NCI-H1694 (cell line): ENCODE results near the gene MAT1A.
"Not testable (repeated sequence)": the region's sequence is repeated elsewhere in the genome, so short reads cannot be mapped to it uniquely, and the experiment has no call there.

Source experiments
- DNase-seq: peaks from one replicate; lab custom pipeline; 2025; lab: John Stamatoyannopoulos, UW

Gene MAT1A

DNA sequence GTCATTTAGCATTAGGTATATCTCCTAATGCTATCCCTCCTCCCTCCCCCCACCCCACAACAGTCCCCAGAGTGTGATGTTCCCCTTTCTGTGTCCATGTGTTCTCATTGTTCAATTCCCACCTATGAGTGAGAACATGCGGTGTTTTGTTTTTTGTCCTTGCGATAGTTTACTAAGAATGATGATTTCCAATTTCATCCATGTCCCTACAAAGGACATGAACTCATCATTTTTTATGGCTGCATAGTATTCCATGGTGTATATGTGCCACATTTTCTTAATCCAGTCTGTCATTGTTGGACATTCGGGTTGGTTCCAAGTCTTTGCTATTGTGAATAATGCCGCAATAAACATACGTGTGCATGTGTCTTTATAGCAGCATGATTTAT is 66.4 kb downstream of the MAT1A start:
- DNase-seq: not testable (repeated sequence)
